HG02571 (cell line): ENCODE results near the gene HELZ2.

ENCODE experiments used
- ATAC-seq: cut with Tn5 transposase; IDR thresholded peaks from one replicate; pipeline ENCODE4 v1.9.1; 2021; ENCODE audit warnings: mild to moderate bottlenecking, moderate library complexity; ENCODE audit not compliant: unreplicated experiment

The HELZ2 gene

GRCh38 chr20:63553251-63553932 lies 20.6 kb downstream of the HELZ2 start:
- peak; percentile 29 for ATAC-seq

GRCh38 chr20:63552481-63553249 lies 21.4 kb downstream of the HELZ2 start:
- no peak for ATAC-seq

GRCh38 chr20:63551068-63551467 lies 23.0 kb downstream of the HELZ2 start:
- ATAC-seq = no peak

GRCh38 chr20:63549679-63550282 lies 24.3 kb downstream of the HELZ2 start:
- no peak for ATAC-seq

- no peak for ATAC-seq
Observed at GRCh38 chr20:63549019-63549418, 25.0 kb downstream of the HELZ2 start.

GRCh38 chr20:63548542-63548941 lies 25.5 kb downstream of the HELZ2 start:
- no peak for ATAC-seq

- no peak for ATAC-seq
Observed at GRCh38 chr20:63547725-63548480, 26.1 kb downstream of the HELZ2 start, which contains the start of gene SRMS. Gene SRMS (minus strand): TSS chr20:63547749. CDS start chr20:63547463, 286 bp downstream.

GRCh38 chr20:63546956-63547724 lies 26.9 kb downstream of the HELZ2 start:
- no peak for ATAC-seq

- no peak for ATAC-seq
Observed at GRCh38 chr20:63546256-63546955, 27.6 kb downstream of the HELZ2 start.

GRCh38 chr20:63545814-63546213 lies 28.2 kb downstream of the HELZ2 start:
- no peak for ATAC-seq

GRCh38 chr20:63544958-63545516 lies 29.0 kb downstream of the HELZ2 start:
- no peak for ATAC-seq

GRCh38 chr20:63544241-63544957 lies 29.6 kb downstream of the HELZ2 start:
- no peak for ATAC-seq

GRCh38 chr20:63543733-63544132 lies 30.3 kb downstream of the HELZ2 start:
- no peak for ATAC-seq

- no peak for ATAC-seq
Observed at GRCh38 chr20:63543131-63543530, 30.9 kb downstream of the HELZ2 start.

GRCh38 chr20:63542696-63543095 lies 31.3 kb downstream of the HELZ2 start:
- no peak for ATAC-seq

GRCh38 chr20:63542031-63542559 lies 31.9 kb downstream of the HELZ2 start:
- ATAC-seq = no peak

GRCh38 chr20:63541371-63541770 lies 32.7 kb downstream of the HELZ2 start:
- no peak for ATAC-seq

GRCh38 chr20:63540417-63541186 lies 33.4 kb downstream of the HELZ2 start:
- no peak for ATAC-seq
